ENCODE results near the gene P2RY6.

P2RY6 gene

GRCh38 chr11:73340164-73340563 lies 68.0 kb downstream of the P2RY6 start:
- no peak for DNase-seq

- no peak for DNase-seq
These were observed 70.5 kb downstream of the P2RY6 start for GRCh38 chr11:73342633-73343032.

GRCh38 chr11:73343076-73343873 lies 71.1 kb downstream of the P2RY6 start:
- DNase-seq = no peak

GRCh38 chr11:73344191-73344607 lies 72.1 kb downstream of the P2RY6 start:
- no peak for DNase-seq

- DNase-seq = no peak
These were observed 73.5 kb downstream of the P2RY6 start for GRCh38 chr11:73345481-73346160.

GRCh38 chr11:73346186-73346935 lies 74.2 kb downstream of the P2RY6 start:
- no peak for DNase-seq

GRCh38 chr11:73347067-73347466 lies 74.9 kb downstream of the P2RY6 start:
- DNase-seq = no peak
